Measurements from ENCODE around the gene SRCAP.

DNA sequence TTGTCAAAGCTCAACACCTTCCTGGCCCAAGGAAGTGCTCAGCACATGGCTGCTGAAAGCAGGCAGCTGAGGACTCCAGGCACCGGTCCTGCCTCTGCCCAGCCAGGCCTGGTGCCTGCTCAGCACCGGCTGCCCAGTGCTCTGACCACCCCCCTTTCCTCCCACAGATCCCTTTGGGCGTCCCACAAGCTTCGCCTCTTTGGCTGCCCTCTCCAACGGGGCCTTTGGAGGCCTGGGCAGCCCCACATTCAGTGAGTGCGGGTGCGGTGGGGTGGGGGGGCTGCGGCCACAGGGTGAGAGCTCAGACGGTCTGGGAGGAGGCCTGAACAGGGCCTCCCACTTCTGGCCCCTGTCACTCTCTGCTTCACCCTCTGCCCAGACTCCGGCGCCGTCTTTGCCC is 30.6 kb upstream of the SRCAP start:
- TF ChIP-seq POLR2A (IDR thresholded peaks at IDR 0.05; ENCODE audit: low read length) (no peak), GATA1 (IDR thresholded peaks at IDR 0.05; ENCODE audit: low read depth, low read length) (no peak)

All from erythroblast (primary cell).